GM23338 (cell line): Measurements from ENCODE around the gene ATP10B. TPM values are rescaled to one million over a fixed set of nuclear protein-coding genes. Genes with fewer than 3 reads are reported as not detected.

Source experiments
- ATAC-seq: fragments of 200-7000 bp; cut with Tn5 transposase; 3 replicates; pipeline ENCODE4 v1.9.1; 2020
- DNase-seq: peaks from one replicate; pipeline ENCODE4 v3.0.0-alpha.2; 2015; ENCODE audit warnings: low spot score
- H2AFZ ChIP-seq: fragments of 200-600 bp; sonication (generic); 2 replicates; pipeline ENCODE4 v1.8.0; 2016; ENCODE audit warnings: antibody characterized with exemption, mild to moderate bottlenecking, moderate library complexity
- H3F3A ChIP-seq: fragments of 200-600 bp; sonication (generic); replicated peaks from 2 replicates; pipeline ENCODE4 v1.8.0; 2017; ENCODE audit warnings: antibody characterized with exemption, mixed run types, low read depth
- H3K27ac ChIP-seq: fragments of 200-600 bp; sonication (generic); 2 replicates; pipeline ENCODE4 v1.6.1; 2016; ENCODE audit warnings: low read depth
- H3K27me3 ChIP-seq: fragments of 200-600 bp; sonication (generic); 2 replicates; pipeline ENCODE4 v1.8.0; 2016; ENCODE audit warnings: mild to moderate bottlenecking, mixed run types, moderate library complexity; ENCODE audit not compliant: insufficient read depth
- H3K36me3 ChIP-seq: fragments of 200-600 bp; sonication (generic); 2 replicates; pipeline ENCODE4 v1.8.0; 2016; ENCODE audit warnings: mild to moderate bottlenecking; ENCODE audit not compliant: insufficient read depth
- H3K4me1 ChIP-seq: fragments of 200-600 bp; sonication (generic); 2 replicates; pipeline ENCODE4 v1.8.0; 2016; ENCODE audit warnings: mild to moderate bottlenecking, moderate library complexity; ENCODE audit not compliant: insufficient read depth
- H3K4me2 ChIP-seq: fragments of 200-600 bp; sonication (generic); 2 replicates; pipeline ENCODE4 v1.7.1; 2017; ENCODE audit warnings: mixed run types
- H3K4me3 ChIP-seq: fragments of 200-600 bp; sonication (generic); 2 replicates; pipeline ENCODE4 v1.6.1; 2016; ENCODE audit warnings: mixed run types
- H3K79me2 ChIP-seq: fragments of 200-600 bp; sonication (generic); replicated peaks from 2 replicates; pipeline ENCODE4 v1.8.0; 2017; ENCODE audit warnings: mild to moderate bottlenecking; ENCODE audit not compliant: insufficient read depth
- H3K9me2 ChIP-seq: fragments of 200-600 bp; sonication (generic); 2 replicates; pipeline ENCODE4 v1.8.0; 2017; ENCODE audit not compliant: insufficient read depth
- H4K20me1 ChIP-seq: fragments of 200-600 bp; sonication (generic); replicated peaks from 2 replicates; pipeline ENCODE4 v1.8.0; 2017; ENCODE audit warnings: mild to moderate bottlenecking; ENCODE audit not compliant: insufficient read depth
- H3K27ac Mint-ChIP-seq: 2 replicates; pipeline ENCODE4 v1.8.0; 2020; ENCODE audit warnings: inconsistent platforms, mild to moderate bottlenecking, moderate library complexity, mixed read lengths
- H3K27me3 Mint-ChIP-seq: 3 replicates; pipeline ENCODE4 v1.8.0; 2022; ENCODE audit warnings: low read depth, mild to moderate bottlenecking, moderate library complexity, mixed read lengths, inconsistent platforms; ENCODE audit not compliant: insufficient read depth, poor library complexity
- H3K36me3 Mint-ChIP-seq: 3 replicates; pipeline ENCODE4 v1.8.0; 2021; ENCODE audit warnings: low read depth, mild to moderate bottlenecking, inconsistent platforms, moderate library complexity, mixed read lengths
- H3K4me1 Mint-ChIP-seq: 3 replicates; pipeline ENCODE4 v1.8.0; 2020; ENCODE audit warnings: mild to moderate bottlenecking, inconsistent platforms, mixed read lengths
- H3K4me3 Mint-ChIP-seq: 3 replicates; pipeline ENCODE4 v1.8.0; 2021; ENCODE audit warnings: moderate library complexity, mild to moderate bottlenecking, inconsistent platforms, mixed read lengths
- H3K9me3 Mint-ChIP-seq: 3 replicates; pipeline ENCODE4 v1.8.0; 2020; ENCODE audit warnings: moderate library complexity, mild to moderate bottlenecking, inconsistent platforms, mixed read lengths
- CREB1 ChIP-seq: fragments of 250-450 bp; sonication (Bioruptor Pico); IDR thresholded peaks from 2 replicates; pipeline ENCODE4 v1.5.0; 2020; ENCODE audit warnings: low read depth, mild to moderate bottlenecking, moderate library complexity
- EZH2 ChIP-seq: fragments of 200-600 bp; sonication (generic); IDR thresholded peaks from one replicate; pipeline ENCODE4 v1.8.0; 2017; ENCODE audit warnings: antibody characterized with exemption, mild to moderate bottlenecking, low read depth; ENCODE audit not compliant: unreplicated experiment
- EZH2phosphoT487 ChIP-seq: fragments of 200-600 bp; sonication (generic); IDR thresholded peaks from one replicate; pipeline ENCODE4 v1.8.1; 2018; ENCODE audit warnings: antibody characterized with exemption; ENCODE audit not compliant: unreplicated experiment
- JUNB ChIP-seq: IDR thresholded peaks from one replicate; pipeline ENCODE4 v1.6.1; 2016; ENCODE audit warnings: antibody characterized with exemption; ENCODE audit not compliant: unreplicated experiment
- NANOG ChIP-seq: IDR thresholded peaks from 2 replicates; pipeline ENCODE4 v1.6.1; 2016; ENCODE audit warnings: antibody characterized with exemption, borderline replicate concordance
- POLR2AphosphoS5 ChIP-seq: IDR thresholded peaks from 2 replicates; pipeline ENCODE4 v1.6.1; 2016; ENCODE audit warnings: antibody characterized with exemption, low read depth
- STAT1 ChIP-seq: IDR thresholded peaks from one replicate; pipeline ENCODE4 v1.6.1; 2016; ENCODE audit warnings: antibody characterized with exemption; ENCODE audit not compliant: unreplicated experiment
- ZNF114 ChIP-seq: fragments of 250-450 bp; sonication (Bioruptor Pico); IDR thresholded peaks from 2 replicates; pipeline ENCODE4 v1.5.0; 2020; ENCODE audit warnings: mild to moderate bottlenecking, moderate library complexity
- ZNF331 ChIP-seq: fragments of 250-450 bp; sonication (Bioruptor Pico); IDR thresholded peaks from 2 replicates; pipeline ENCODE4 v1.5.0; 2020; ENCODE audit warnings: low read depth, mild to moderate bottlenecking, moderate library complexity
- polyA plus RNA-seq: library from polyadenylated mRNA; unstranded; fragments of >200 nt; fragmentation: Nextera tagmentation; extraction: Ambion mirVana; gene quantifications from 2 replicates; pipeline ENCODE4 v1.2.1, GENCODE V29; 2016
- total RNA-seq: library from RNA; depleted of rRNA; stranded (reverse); fragments of >200 nt; shearing (Covaris generic); gene quantifications from 2 replicates; pipeline ENCODE4 v1.2.3, GENCODE V29; 2014
- TF ChIP-seq, protein P1 (sequence below): fragments of 250-450 bp; sonication (Bioruptor Pico); IDR thresholded peaks from 2 replicates; pipeline ENCODE4 v1.5.0; 2020; ENCODE audit warnings: mild to moderate bottlenecking, moderate library complexity
- TF ChIP-seq, protein P2 (sequence below), 2 experiments: fragments of 200-600 bp in 1 of 2; sonication (generic) in 1 of 2; conservative IDR thresholded peaks; 2 replicates each; pipeline versions ENCODE4 v1.5.1 to v1.6.1; 2016 to 2017; ENCODE audit warnings: antibody characterized with exemption in 2 of 2, low read depth in 2 of 2, mild to moderate bottlenecking in 2 of 2, moderate library complexity in 1 of 2
- TF ChIP-seq, protein P3 (sequence below): IDR thresholded peaks from one replicate; pipeline ENCODE4 v1.6.1; 2018; ENCODE audit warnings: antibody characterized with exemption; ENCODE audit not compliant: unreplicated experiment
- TF ChIP-seq, protein P4 (sequence below): IDR thresholded peaks from 2 replicates; pipeline ENCODE4 v1.6.1; 2016; ENCODE audit warnings: antibody characterized with exemption

Gene ATP10B
- total and polyA plus RNA-seq, 2 experiments from 2014 or later, result 0.11 to 0.14 TPM

DNA sequence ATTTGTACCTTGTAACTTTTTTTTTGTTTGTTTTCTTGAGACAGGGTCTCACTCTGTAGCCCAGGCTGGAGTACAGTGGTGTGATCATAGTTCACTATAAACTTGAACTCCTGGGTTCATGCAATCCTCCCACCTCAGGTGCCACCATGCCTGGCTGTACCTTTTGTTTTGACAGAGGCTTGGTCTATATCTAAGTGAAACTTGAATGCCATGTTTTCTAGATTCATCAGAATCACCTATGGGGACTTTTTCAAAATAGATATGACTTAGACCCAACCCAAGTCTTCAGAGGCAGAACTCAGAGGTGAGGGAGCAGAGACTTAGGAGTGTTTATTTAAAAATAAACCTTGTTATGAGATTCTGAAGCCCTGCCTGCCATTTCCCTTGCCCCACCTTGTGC is 301.9 kb downstream of the ATP10B start:
- no peaks in the 10 kb centered on the region for H3K4me1 ChIP-seq
- H3K4me2 ChIP-seq, result no peak overlapping the region
- H2AFZ ChIP-seq, result no peak overlapping the region
- no peak overlapping the region for H3K4me3 Mint-ChIP-seq
- ATAC-seq (no peak), DNase-seq (no peak)
- no peaks in the 10 kb centered on the region for H3F3A ChIP-seq
- no peaks in the 10 kb centered on the region for H3K36me3 Mint-ChIP-seq
- H3K4me3 ChIP-seq, result no peak overlapping the region
- H3K27ac ChIP-seq, result no peak overlapping the region
- H3K27ac Mint-ChIP-seq, result no peak overlapping the region
- no peaks in the 10 kb centered on the region for H4K20me1 ChIP-seq
- TF ChIP-seq ZNF331 (CRISPR knock-in tag), result no peak
- TF ChIP-seq EZH2, result no peak
- TF ChIP-seq POLR2AphosphoS5, result no peak
- TF ChIP-seq, protein P1, sequence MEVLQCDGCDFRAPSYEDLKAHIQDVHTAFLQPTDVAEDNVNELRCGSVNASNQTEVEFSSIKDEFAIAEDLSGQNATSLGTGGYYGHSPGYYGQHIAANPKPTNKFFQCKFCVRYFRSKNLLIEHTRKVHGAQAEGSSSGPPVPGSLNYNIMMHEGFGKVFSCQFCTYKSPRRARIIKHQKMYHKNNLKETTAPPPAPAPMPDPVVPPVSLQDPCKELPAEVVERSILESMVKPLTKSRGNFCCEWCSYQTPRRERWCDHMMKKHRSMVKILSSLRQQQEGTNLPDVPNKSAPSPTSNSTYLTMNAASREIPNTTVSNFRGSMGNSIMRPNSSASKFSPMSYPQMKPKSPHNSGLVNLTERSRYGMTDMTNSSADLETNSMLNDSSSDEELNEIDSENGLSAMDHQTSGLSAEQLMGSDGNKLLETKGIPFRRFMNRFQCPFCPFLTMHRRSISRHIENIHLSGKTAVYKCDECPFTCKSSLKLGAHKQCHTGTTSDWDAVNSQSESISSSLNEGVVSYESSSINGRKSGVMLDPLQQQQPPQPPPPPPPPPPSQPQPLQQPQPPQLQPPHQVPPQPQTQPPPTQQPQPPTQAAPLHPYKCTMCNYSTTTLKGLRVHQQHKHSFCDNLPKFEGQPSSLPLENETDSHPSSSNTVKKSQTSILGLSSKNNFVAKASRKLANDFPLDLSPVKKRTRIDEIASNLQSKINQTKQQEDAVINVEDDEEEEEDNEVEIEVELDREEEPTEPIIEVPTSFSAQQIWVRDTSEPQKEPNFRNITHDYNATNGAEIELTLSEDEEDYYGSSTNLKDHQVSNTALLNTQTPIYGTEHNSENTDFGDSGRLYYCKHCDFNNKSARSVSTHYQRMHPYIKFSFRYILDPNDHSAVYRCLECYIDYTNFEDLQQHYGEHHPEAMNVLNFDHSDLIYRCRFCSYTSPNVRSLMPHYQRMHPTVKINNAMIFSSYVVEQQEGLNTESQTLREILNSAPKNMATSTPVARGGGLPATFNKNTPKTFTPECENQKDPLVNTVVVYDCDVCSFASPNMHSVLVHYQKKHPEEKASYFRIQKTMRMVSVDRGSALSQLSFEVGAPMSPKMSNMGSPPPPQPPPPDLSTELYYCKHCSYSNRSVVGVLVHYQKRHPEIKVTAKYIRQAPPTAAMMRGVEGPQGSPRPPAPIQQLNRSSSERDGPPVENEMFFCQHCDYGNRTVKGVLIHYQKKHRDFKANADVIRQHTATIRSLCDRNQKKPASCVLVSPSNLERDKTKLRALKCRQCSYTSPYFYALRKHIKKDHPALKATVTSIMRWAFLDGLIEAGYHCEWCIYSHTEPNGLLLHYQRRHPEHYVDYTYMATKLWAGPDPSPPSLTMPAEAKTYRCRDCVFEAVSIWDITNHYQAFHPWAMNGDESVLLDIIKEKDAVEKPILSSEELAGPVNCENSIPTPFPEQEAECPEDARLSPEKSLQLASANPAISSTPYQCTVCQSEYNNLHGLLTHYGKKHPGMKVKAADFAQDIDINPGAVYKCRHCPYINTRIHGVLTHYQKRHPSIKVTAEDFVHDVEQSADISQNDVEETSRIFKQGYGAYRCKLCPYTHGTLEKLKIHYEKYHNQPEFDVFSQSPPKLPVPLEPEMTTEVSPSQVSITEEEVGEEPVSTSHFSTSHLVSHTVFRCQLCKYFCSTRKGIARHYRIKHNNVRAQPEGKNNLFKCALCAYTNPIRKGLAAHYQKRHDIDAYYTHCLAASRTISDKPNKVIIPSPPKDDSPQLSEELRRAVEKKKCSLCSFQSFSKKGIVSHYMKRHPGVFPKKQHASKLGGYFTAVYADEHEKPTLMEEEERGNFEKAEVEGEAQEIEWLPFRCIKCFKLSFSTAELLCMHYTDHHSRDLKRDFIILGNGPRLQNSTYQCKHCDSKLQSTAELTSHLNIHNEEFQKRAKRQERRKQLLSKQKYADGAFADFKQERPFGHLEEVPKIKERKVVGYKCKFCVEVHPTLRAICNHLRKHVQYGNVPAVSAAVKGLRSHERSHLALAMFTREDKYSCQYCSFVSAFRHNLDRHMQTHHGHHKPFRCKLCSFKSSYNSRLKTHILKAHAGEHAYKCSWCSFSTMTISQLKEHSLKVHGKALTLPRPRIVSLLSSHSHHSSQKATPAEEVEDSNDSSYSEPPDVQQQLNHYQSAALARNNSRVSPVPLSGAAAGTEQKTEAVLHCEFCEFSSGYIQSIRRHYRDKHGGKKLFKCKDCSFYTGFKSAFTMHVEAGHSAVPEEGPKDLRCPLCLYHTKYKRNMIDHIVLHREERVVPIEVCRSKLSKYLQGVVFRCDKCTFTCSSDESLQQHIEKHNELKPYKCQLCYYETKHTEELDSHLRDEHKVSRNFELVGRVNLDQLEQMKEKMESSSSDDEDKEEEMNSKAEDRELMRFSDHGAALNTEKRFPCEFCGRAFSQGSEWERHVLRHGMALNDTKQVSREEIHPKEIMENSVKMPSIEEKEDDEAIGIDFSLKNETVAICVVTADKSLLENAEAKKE (CRISPR knock-in tag), result no peak
- TF ChIP-seq JUNB, result no peak
- no peak for TF ChIP-seq NANOG
- TF ChIP-seq, protein P2, sequence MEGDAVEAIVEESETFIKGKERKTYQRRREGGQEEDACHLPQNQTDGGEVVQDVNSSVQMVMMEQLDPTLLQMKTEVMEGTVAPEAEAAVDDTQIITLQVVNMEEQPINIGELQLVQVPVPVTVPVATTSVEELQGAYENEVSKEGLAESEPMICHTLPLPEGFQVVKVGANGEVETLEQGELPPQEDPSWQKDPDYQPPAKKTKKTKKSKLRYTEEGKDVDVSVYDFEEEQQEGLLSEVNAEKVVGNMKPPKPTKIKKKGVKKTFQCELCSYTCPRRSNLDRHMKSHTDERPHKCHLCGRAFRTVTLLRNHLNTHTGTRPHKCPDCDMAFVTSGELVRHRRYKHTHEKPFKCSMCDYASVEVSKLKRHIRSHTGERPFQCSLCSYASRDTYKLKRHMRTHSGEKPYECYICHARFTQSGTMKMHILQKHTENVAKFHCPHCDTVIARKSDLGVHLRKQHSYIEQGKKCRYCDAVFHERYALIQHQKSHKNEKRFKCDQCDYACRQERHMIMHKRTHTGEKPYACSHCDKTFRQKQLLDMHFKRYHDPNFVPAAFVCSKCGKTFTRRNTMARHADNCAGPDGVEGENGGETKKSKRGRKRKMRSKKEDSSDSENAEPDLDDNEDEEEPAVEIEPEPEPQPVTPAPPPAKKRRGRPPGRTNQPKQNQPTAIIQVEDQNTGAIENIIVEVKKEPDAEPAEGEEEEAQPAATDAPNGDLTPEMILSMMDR (conservative IDR thresholded peaks at IDR 0.05; ENCODE audit: low read depth in 2 of 2), result no peak
- no peak for TF ChIP-seq STAT1
- TF ChIP-seq, protein P3, sequence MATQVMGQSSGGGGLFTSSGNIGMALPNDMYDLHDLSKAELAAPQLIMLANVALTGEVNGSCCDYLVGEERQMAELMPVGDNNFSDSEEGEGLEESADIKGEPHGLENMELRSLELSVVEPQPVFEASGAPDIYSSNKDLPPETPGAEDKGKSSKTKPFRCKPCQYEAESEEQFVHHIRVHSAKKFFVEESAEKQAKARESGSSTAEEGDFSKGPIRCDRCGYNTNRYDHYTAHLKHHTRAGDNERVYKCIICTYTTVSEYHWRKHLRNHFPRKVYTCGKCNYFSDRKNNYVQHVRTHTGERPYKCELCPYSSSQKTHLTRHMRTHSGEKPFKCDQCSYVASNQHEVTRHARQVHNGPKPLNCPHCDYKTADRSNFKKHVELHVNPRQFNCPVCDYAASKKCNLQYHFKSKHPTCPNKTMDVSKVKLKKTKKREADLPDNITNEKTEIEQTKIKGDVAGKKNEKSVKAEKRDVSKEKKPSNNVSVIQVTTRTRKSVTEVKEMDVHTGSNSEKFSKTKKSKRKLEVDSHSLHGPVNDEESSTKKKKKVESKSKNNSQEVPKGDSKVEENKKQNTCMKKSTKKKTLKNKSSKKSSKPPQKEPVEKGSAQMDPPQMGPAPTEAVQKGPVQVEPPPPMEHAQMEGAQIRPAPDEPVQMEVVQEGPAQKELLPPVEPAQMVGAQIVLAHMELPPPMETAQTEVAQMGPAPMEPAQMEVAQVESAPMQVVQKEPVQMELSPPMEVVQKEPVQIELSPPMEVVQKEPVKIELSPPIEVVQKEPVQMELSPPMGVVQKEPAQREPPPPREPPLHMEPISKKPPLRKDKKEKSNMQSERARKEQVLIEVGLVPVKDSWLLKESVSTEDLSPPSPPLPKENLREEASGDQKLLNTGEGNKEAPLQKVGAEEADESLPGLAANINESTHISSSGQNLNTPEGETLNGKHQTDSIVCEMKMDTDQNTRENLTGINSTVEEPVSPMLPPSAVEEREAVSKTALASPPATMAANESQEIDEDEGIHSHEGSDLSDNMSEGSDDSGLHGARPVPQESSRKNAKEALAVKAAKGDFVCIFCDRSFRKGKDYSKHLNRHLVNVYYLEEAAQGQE, result no peak
- TF ChIP-seq, protein P4, sequence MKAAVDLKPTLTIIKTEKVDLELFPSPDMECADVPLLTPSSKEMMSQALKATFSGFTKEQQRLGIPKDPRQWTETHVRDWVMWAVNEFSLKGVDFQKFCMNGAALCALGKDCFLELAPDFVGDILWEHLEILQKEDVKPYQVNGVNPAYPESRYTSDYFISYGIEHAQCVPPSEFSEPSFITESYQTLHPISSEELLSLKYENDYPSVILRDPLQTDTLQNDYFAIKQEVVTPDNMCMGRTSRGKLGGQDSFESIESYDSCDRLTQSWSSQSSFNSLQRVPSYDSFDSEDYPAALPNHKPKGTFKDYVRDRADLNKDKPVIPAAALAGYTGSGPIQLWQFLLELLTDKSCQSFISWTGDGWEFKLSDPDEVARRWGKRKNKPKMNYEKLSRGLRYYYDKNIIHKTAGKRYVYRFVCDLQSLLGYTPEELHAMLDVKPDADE, result no peak
- no peak for TF ChIP-seq EZH2phosphoT487
- TF ChIP-seq CREB1 (CRISPR knock-in tag), result no peak
- no peak for TF ChIP-seq ZNF114 (CRISPR knock-in tag)
- H3K27me3 ChIP-seq, result no peaks in the 10 kb centered on the region
- H3K27me3 Mint-ChIP-seq, result peaks cover 5% of the 10 kb centered on the region
- no peaks in the 10 kb centered on the region; the same call in 1 of the 2 replicates for H3K9me2 ChIP-seq
- no peaks in the 10 kb centered on the region for H3K36me3 ChIP-seq
- no peaks in the 10 kb centered on the region for H3K4me1 Mint-ChIP-seq
- no peaks in the 10 kb centered on the region for H3K79me2 ChIP-seq
- no peaks in the 10 kb centered on the region; the same call in 2 of the 3 replicates for H3K9me3 Mint-ChIP-seq
